IPS-NIHi7 (cell line): ENCODE measurements around the gene WFIKKN1.

Experiments used
- DNase-seq: peaks from one replicate; pipeline ENCODE4 v3.0.0; 2012; ENCODE audit warnings: mixed read lengths; ENCODE audit errors: extremely low spot score

Gene WFIKKN1

GRCh38 chr16:624526-625070 is 6.2 kb upstream of the WFIKKN1 start:
- DNase-seq = no peak

GRCh38 chr16:625117-625976 is 5.4 kb upstream of the WFIKKN1 start:
- DNase-seq = no peak

GRCh38 chr16:625977-626765 is 4.6 kb upstream of the WFIKKN1 start:
- no peak for DNase-seq

GRCh38 chr16:626787-627453 is 3.9 kb upstream of the WFIKKN1 start:
- DNase-seq = no peak

GRCh38 chr16:627454-628239 is 3.1 kb upstream of the WFIKKN1 start:
- DNase-seq = no peak

- DNase-seq = no peak
These were observed 2.3 kb upstream of the WFIKKN1 start for GRCh38 chr16:628321-629061.

GRCh38 chr16:629185-629832 is 1.5 kb upstream of the WFIKKN1 start:
- no peak for DNase-seq

- DNase-seq = peak; percentile 69
These were observed 944 bp upstream of the WFIKKN1 start for GRCh38 chr16:629833-630248.

- DNase-seq = no peak
These were observed 453 bp upstream of the WFIKKN1 start for GRCh38 chr16:630249-630814.

GRCh38 chr16:631808-632358 is 1.1 kb downstream of the WFIKKN1 start:
- no peak for DNase-seq

GRCh38 chr16:632486-633335 is 1.9 kb downstream of the WFIKKN1 start:
- no peak for DNase-seq

- DNase-seq = no peak
These were observed 2.7 kb downstream of the WFIKKN1 start for GRCh38 chr16:633336-634050.

GRCh38 chr16:634051-634670 is 3.4 kb downstream of the WFIKKN1 start:
- DNase-seq = no peak

- no peak for DNase-seq
These were observed 4.2 kb downstream of the WFIKKN1 start for GRCh38 chr16:634996-635395.

- no peak for DNase-seq
These were observed 4.9 kb downstream of the WFIKKN1 start for GRCh38 chr16:635573-636205.

- DNase-seq = peak; percentile 94
These were observed 5.7 kb downstream of the WFIKKN1 start, which contains the start of gene METTL26 for GRCh38 chr16:636206-637080. Gene METTL26 (minus strand): TSS chr16:636305. CDS start chr16:636290, 15 bp downstream.
